B cell (primary cell): ENCODE results near the gene ITPR2. TPM values are rescaled to one million over a fixed set of nuclear protein-coding genes. Genes with fewer than 3 reads are reported as not detected.

ENCODE experiments used
- ATAC-seq: fragments of 200-7000 bp; cut with Tn5 transposase; one replicate; pipeline ENCODE4 v1.10.0; 2021; ENCODE audit warnings: low read depth, mild to moderate bottlenecking, moderate number of reproducible peaks, moderate library complexity
- CTCF ChIA-PET: fragments of 350-600 bp; sonication (Branson Sonifier 250); formaldehyde crosslinking; loops from one replicate; lab custom pipeline; 2021; ENCODE audit warnings: antibody characterized with exemption, inconsistent platforms; lab: Charles Lee
- POLR2A ChIA-PET: fragments of 350-600 bp; sonication (Branson Sonifier 250); formaldehyde crosslinking; loops from one replicate; lab custom pipeline; 2021; ENCODE audit warnings: antibody characterized with exemption; lab: Charles Lee
- DNase-seq: peaks from one replicate; pipeline ENCODE4 v3.0.0; 2013
- H2AFZ ChIP-seq: 2 replicates; pipeline ENCODE4 v1.6.1; 2012; ENCODE audit warnings: mild to moderate bottlenecking, low read depth, low read length; ENCODE audit not compliant: insufficient read depth, poor library complexity, severe bottlenecking
- H3K27ac ChIP-seq, 2 donors: 1 replicate in 1 of 2; 2 replicates in 1 of 2; pipeline ENCODE4 v1.5.1; 2012 to 2013; ENCODE audit warnings: low read length in 2 of 2, mild to moderate bottlenecking in 2 of 2, moderate library complexity in 1 of 2
- H3K27me3 ChIP-seq, 4 experiments: fragments of 200-600 bp in 1 of 4; sonication (generic) in 1 of 4; replicated peaks in 1 of 4; 1 replicate in 2 of 4; 2 replicates in 2 of 4; pipeline versions ENCODE4 v1.6.1 to v1.7.0; 2013 to 2016; ENCODE audit warnings: low read length in 3 of 4, mild to moderate bottlenecking in 2 of 4, mixed read lengths in 1 of 4, moderate library complexity in 1 of 4; ENCODE audit not compliant: insufficient read depth in 4 of 4, control insufficient read depth in 3 of 4; ENCODE audit errors: control extremely low read depth in 1 of 4
- H3K36me3 ChIP-seq, 2 experiments: replicated peaks in 1 of 2; 1 replicate in 1 of 2; 2 replicates in 1 of 2; pipeline versions ENCODE4 v1.6.1 to v1.7.1; 2013; ENCODE audit warnings: low read length in 1 of 2; ENCODE audit not compliant: insufficient read depth in 2 of 2, control insufficient read depth in 1 of 2; ENCODE audit errors: control extremely low read depth in 1 of 2, extremely low read depth in 1 of 2
- H3K4me1 ChIP-seq, 2 donors: fragments of 200-600 bp in 1 of 2; sonication (generic) in 1 of 2; 1 replicate in 1 of 2; 2 replicates in 1 of 2; pipeline versions ENCODE4 v1.5.1 to v1.6.1; 2013 to 2017; ENCODE audit warnings: low read length in 2 of 2; ENCODE audit not compliant: control insufficient read depth in 2 of 2, insufficient read depth in 2 of 2
- H3K4me2 ChIP-seq: replicated peaks from 2 replicates; pipeline ENCODE3; 2012; ENCODE audit warnings: mild to moderate bottlenecking, low read depth, low read length; ENCODE audit not compliant: poor library complexity, severe bottlenecking
- H3K4me3 ChIP-seq, 5 experiments: fragments of 200-600 bp in 1 of 5; sonication (generic) in 1 of 5; 1 replicate in 3 of 5; 2 replicates in 2 of 5; pipeline versions ENCODE4 v1.5.1 to v1.7.0; 2011 to 2016; ENCODE audit warnings: low read length in 4 of 5, mild to moderate bottlenecking in 4 of 5, low read depth in 2 of 5, control low read depth in 1 of 5, moderate library complexity in 1 of 5; ENCODE audit not compliant: insufficient read depth in 1 of 5; ENCODE audit errors: control extremely low read depth in 1 of 5, extremely low read depth in 1 of 5
- H3K79me2 ChIP-seq: fragments of 200-600 bp; sonication (generic); one replicate; pipeline ENCODE4 v1.6.0; 2016; ENCODE audit warnings: low read length; ENCODE audit not compliant: control insufficient read depth, insufficient read depth
- H3K9ac ChIP-seq: fragments of 200-600 bp; sonication (generic); 2 replicates; pipeline ENCODE4 v1.6.1; 2017; ENCODE audit warnings: mild to moderate bottlenecking, low read length, moderate library complexity
- H3K9me3 ChIP-seq, 3 donors: one replicate each; pipeline versions ENCODE4 v1.6.1 to v1.7.1; 2013; ENCODE audit warnings: low read length in 2 of 3; ENCODE audit not compliant: control insufficient read depth in 2 of 3, insufficient read depth in 1 of 3; ENCODE audit errors: control extremely low read depth in 1 of 3
- H4K20me1 ChIP-seq: 2 replicates; pipeline ENCODE4 v1.6.0; 2012; ENCODE audit warnings: mild to moderate bottlenecking, low read length; ENCODE audit not compliant: insufficient read depth, control insufficient read depth, poor library complexity, severe bottlenecking
- H3K27ac Mint-ChIP-seq: one replicate; pipeline ENCODE4 v1.8.0; 2021; ENCODE audit warnings: mixed read lengths
- H3K27me3 Mint-ChIP-seq: one replicate; pipeline ENCODE4 v1.8.0; 2021; ENCODE audit warnings: mixed read lengths
- H3K4me1 Mint-ChIP-seq: one replicate; pipeline ENCODE4 v1.8.0; 2021; ENCODE audit warnings: mixed read lengths
- H3K4me3 Mint-ChIP-seq: one replicate; pipeline ENCODE4 v1.8.0; 2021; ENCODE audit warnings: mixed read lengths
- H3K9me3 Mint-ChIP-seq: one replicate; pipeline ENCODE4 v1.8.0; 2022; ENCODE audit warnings: mixed read lengths; ENCODE audit not compliant: insufficient read depth
- CTCF ChIP-seq: fragments of 200-600 bp; IDR thresholded peaks from one replicate; pipeline ENCODE4 v1.8.0; 2022; ENCODE audit warnings: antibody characterized with exemption, mild to moderate bottlenecking
- EZH2 ChIP-seq: IDR thresholded peaks from 2 replicates; pipeline ENCODE4 v1.6.1; 2012; ENCODE audit warnings: borderline replicate concordance, low read depth, mild to moderate bottlenecking, moderate library complexity, low read length; ENCODE audit not compliant: insufficient read depth, poor library complexity, severe bottlenecking
- WGBS: methylation state at CpG from one replicate; pipeline ENCODE4 v1.1.5; 2013; ENCODE audit warnings: missing lambda C conversion rate; ENCODE audit not compliant: insufficient coverage; 5-methylcytosine and 5-hydroxymethylcytosine counted together
- intact Hi-C: fragments of 100-400 bp; cut with micrococcal nuclease; formaldehyde crosslinking; loops from one replicate; pipeline ENCODE4 v1.10.0; 2022
- polyA plus RNA-seq: library from polyadenylated mRNA; depleted of rRNA; stranded (reverse); fragments of >200 nt; gene quantifications from 2 replicates; pipeline ENCODE4 v1.2.3, GENCODE V29; 2012
- total RNA-seq, 2 donors: library from RNA; stranded (reverse); fragments of 120-200 nt in 1 of 2; gene quantifications; 1 replicate in 1 of 2; 2 replicates in 1 of 2; pipeline versions ENCODE4 v1.2.3 to v1.2.4, GENCODE V29; 2013 to 2022

Gene ITPR2
- total and polyA plus RNA-seq, 2 donors (not counting 1 experiment from before 2014, with no cell fraction given) = 4.3 to 113 TPM

- no peaks in the 10 kb centered on the region for H3K9me3 ChIP-seq
- POLR2A ChIA-PET = no interaction called here
- Mint-ChIP-seq H3K27ac (no peak overlapping the region), H3K9me3 (no peaks in the 10 kb centered on the region), H3K27me3 (no peaks in the 10 kb centered on the region), H3K4me1 (peaks cover 35% of the 10 kb centered on the region), H3K4me3 (no peak overlapping the region)
- H3K4me1 ChIP-seq = peaks cover 5% of the 10 kb centered on the region in 2 donors
- CTCF ChIA-PET = no interaction called here
- no peak overlapping the region for H3K4me2 ChIP-seq
- H3K27ac ChIP-seq = no peak overlapping the region
- no peak for DNase-seq
- TF ChIP-seq CTCF (no peak), EZH2 (no peak)
- intact Hi-C loops = no loop called here
- H2AFZ ChIP-seq = no peak overlapping the region
- H3K36me3 ChIP-seq = no peaks in the 10 kb centered on the region
- no CpG with 5 or more reads among the region's 2 CpGs for WGBS
- peaks cover 15% of the 10 kb centered on the region for H4K20me1 ChIP-seq
- H3K27me3 ChIP-seq = no peaks in the 10 kb centered on the region
- H3K4me3 ChIP-seq = no peak overlapping the region
- peaks cover 74% of the 10 kb centered on the region for H3K79me2 ChIP-seq
- no peak overlapping the region for H3K9ac ChIP-seq
- ATAC-seq = no peak
Observed at GRCh38 chr12:26822026-26822425, 11.0 kb downstream of the ITPR2 start.

GRCh38 chr12:26821212-26821701 lies 11.7 kb downstream of the ITPR2 start:
- Histone ChIP-seq H3K27ac (no peak overlapping the region), H3K4me2 (no peak overlapping the region), H3K9me3 (no peaks in the 10 kb centered on the region), H3K79me2 (peaks cover 69% of the 10 kb centered on the region), H2AFZ (no peak overlapping the region), H3K4me1 (peaks cover 5% of the 10 kb centered on the region in 2 donors), H4K20me1 (peaks cover 15% of the 10 kb centered on the region), H3K36me3 (peaks cover 0 to 4% of the 10 kb centered on the region in 2 experiments), H3K27me3 (no peaks in the 10 kb centered on the region), H3K4me3 (no peak overlapping the region), H3K9ac (no peak overlapping the region)
- intact Hi-C loops = no loop called here
- CTCF ChIA-PET = no interaction called here
- WGBS = 67% methylated on average over 1 of the region's 4 CpGs
- peaks cover 34% of the 10 kb centered on the region for H3K4me1 Mint-ChIP-seq
- no peaks in the 10 kb centered on the region for H3K27me3 Mint-ChIP-seq
- ATAC-seq (no peak), DNase-seq (no peak)
- TF ChIP-seq CTCF (no peak), EZH2 (no peak)
- POLR2A ChIA-PET = no interaction called here
- H3K4me3 Mint-ChIP-seq = no peak overlapping the region
- no peaks in the 10 kb centered on the region for H3K9me3 Mint-ChIP-seq
- no peak overlapping the region for H3K27ac Mint-ChIP-seq
